K562 (cell line): ENCODE data around the gene ANK2. TPM values are rescaled to one million over a fixed set of nuclear protein-coding genes. Genes with fewer than 3 reads are reported as not detected.

Experiments used
- ATAC-seq: fragments of 200-7000 bp; cut with Tn5 transposase; 3 replicates; pipeline ENCODE4 v1.9.1; 2020; ENCODE audit warnings: moderate library complexity
- BruUV-seq: library from RNA; stranded (reverse); fragments of 400-500 nt; replicated peaks from 2 replicates; lab custom pipeline; 2021; lab: Mats Ljungman, UMichigan
- CTCF ChIA-PET: fragments of 300-600 bp; formaldehyde crosslinking; extraction: SDS; loops from one replicate; lab custom pipeline; 2021; ENCODE audit warnings: low intra/inter-chr PET ratio; lab: Yijun Ruan, JAX
- POLR2A ChIA-PET: fragments of 300-600, 350-650 bp; sonication (Branson Sonifier 250); formaldehyde crosslinking; extraction: SDS; loops from one replicate; lab custom pipeline; 2021; ENCODE audit warnings: antibody characterized with exemption, inconsistent platforms; lab: Yijun Ruan, JAX
- DNase-seq, 4 experiments: peaks; one replicate each; pipeline versions ENCODE4 v3.0.0 to v3.0.0-alpha.2; 2011 to 2018; ENCODE audit warnings: low spot score in 3 of 4, mixed read lengths in 3 of 4; ENCODE audit errors: extremely low read depth in 1 of 4
- FAIRE-seq: peaks from 2 replicates; lab custom pipeline; 2011; peaks lifted over from hg19 to GRCh38; lab: Jason Lieb, UNC
- H2AFZ ChIP-seq: 2 replicates; pipeline ENCODE4 v1.6.0; 2011; ENCODE audit warnings: low read depth, low read length, control low read depth, inconsistent platforms
- H3K27ac ChIP-seq: fragments of 200-600 bp; 3 replicates; pipeline ENCODE4 v1.8.0; 2011; ENCODE audit warnings: low read depth, mild to moderate bottlenecking, control low read depth, inconsistent platforms, low read length, moderate library complexity, mixed read lengths; ENCODE audit errors: extremely low read depth
- H3K27me3 ChIP-seq, 2 experiments: fragments of 300-600 bp in 1 of 2; 2 replicates in 1 of 2; 3 replicates in 1 of 2; pipeline versions ENCODE4 v1.6.0 to v1.8.0; 2011; ENCODE audit warnings: inconsistent platforms in 2 of 2, low read length in 2 of 2, mild to moderate bottlenecking in 1 of 2, mixed read lengths in 1 of 2, moderate library complexity in 1 of 2; ENCODE audit not compliant: control insufficient read depth in 2 of 2, insufficient read depth in 2 of 2
- H3K36me3 ChIP-seq: fragments of 300-600 bp; 3 replicates; pipeline ENCODE4 v1.8.0; 2011; ENCODE audit warnings: mild to moderate bottlenecking, low read length, inconsistent platforms; ENCODE audit not compliant: control insufficient read depth, insufficient read depth
- H3K4me1 ChIP-seq, 2 experiments: fragments of 200-600 bp in 1 of 2; replicated peaks in 1 of 2; 2 replicates in 1 of 2; 3 replicates in 1 of 2; pipeline versions ENCODE4 v1.5.1 to v1.8.0; 2011; ENCODE audit warnings: inconsistent platforms in 2 of 2, low read length in 2 of 2, mild to moderate bottlenecking in 1 of 2, mixed read lengths in 1 of 2, moderate library complexity in 1 of 2; ENCODE audit not compliant: control insufficient read depth in 2 of 2, insufficient read depth in 2 of 2
- H3K4me2 ChIP-seq: 2 replicates; pipeline ENCODE4 v1.6.1; 2011; ENCODE audit warnings: low read length, control low read depth, inconsistent platforms, mixed read lengths; ENCODE audit not compliant: insufficient read depth
- H3K4me3 ChIP-seq: fragments of 200-600 bp; sonication (generic), shearing (Covaris generic); 2 replicates; pipeline ENCODE4 v1.5.1; 2016; ENCODE audit warnings: control low read depth, inconsistent platforms
- H3K79me2 ChIP-seq: fragments of 200-600 bp; 3 replicates; pipeline ENCODE4 v1.8.0; 2011; ENCODE audit warnings: low read length, inconsistent platforms; ENCODE audit not compliant: control insufficient read depth, insufficient read depth
- H3K9ac ChIP-seq, 2 experiments: 2 replicates each; pipeline versions ENCODE4 v1.6.0 to v1.6.1; 2011; ENCODE audit warnings: low read depth in 2 of 2, low read length in 2 of 2, control low read depth in 1 of 2, inconsistent platforms in 1 of 2, mild to moderate bottlenecking in 1 of 2, mixed read lengths in 1 of 2; ENCODE audit not compliant: insufficient read depth in 1 of 2
- H3K9me1 ChIP-seq: one replicate; pipeline ENCODE4 v1.6.0; 2011; ENCODE audit warnings: inconsistent platforms, mild to moderate bottlenecking, low read length, moderate library complexity; ENCODE audit not compliant: control insufficient read depth, insufficient read depth
- H3K9me3 ChIP-seq: replicated peaks from 2 replicates; pipeline ENCODE4 v1.5.1; 2011; ENCODE audit warnings: low read depth, low read length, inconsistent platforms; ENCODE audit not compliant: control insufficient read depth, insufficient read depth
- H4K20me1 ChIP-seq: replicated peaks from 2 replicates; pipeline ENCODE4 v1.6.1; 2011; ENCODE audit warnings: low read length, inconsistent platforms, mixed read lengths; ENCODE audit not compliant: control insufficient read depth, insufficient read depth
- ARNT ChIP-seq, 2 experiments: fragments of 450-650 bp; IDR thresholded peaks; 2 replicates each; pipeline ENCODE4 v1.6.1; 2016; ENCODE audit warnings: mild to moderate bottlenecking in 1 of 2
- CHD2 ChIP-seq: IDR thresholded peaks from 2 replicates; pipeline ENCODE4 v1.6.1; 2011; ENCODE audit warnings: low read depth, low read length
- HDAC6 ChIP-seq: IDR thresholded peaks from 2 replicates; pipeline ENCODE4 v1.6.1; 2012; ENCODE audit warnings: low read depth, mild to moderate bottlenecking, control low read depth, inconsistent platforms, low read length, moderate library complexity
- HSF4 ChIP-seq: fragments of 250-450 bp; sonication (Bioruptor Pico); IDR thresholded peaks from 2 replicates; pipeline ENCODE4 v2.1.2; 2022; ENCODE audit warnings: mild to moderate bottlenecking, moderate library complexity, borderline replicate concordance
- KAT8 ChIP-seq: fragments of 450-650 bp; IDR thresholded peaks from 2 replicates; pipeline ENCODE4 v1.6.1; 2016; ENCODE audit warnings: low read depth, mild to moderate bottlenecking
- MEF2D ChIP-seq: conservative IDR thresholded peaks from 2 replicates; pipeline ENCODE4 v1.6.1; 2016; ENCODE audit warnings: low read depth, missing genetic modification characterization, missing compliant biosample characterization
- SP1 ChIP-seq: sonication (generic); formaldehyde crosslinking; IDR thresholded peaks from 2 replicates; pipeline ENCODE4 v1.8.1; 2022; ENCODE audit warnings: mild to moderate bottlenecking, missing genetic modification reagents
- SPI1 ChIP-seq: IDR thresholded peaks from 2 replicates; pipeline ENCODE4 v1.6.1; 2011; ENCODE audit warnings: low read depth, low read length, control low read depth, borderline replicate concordance
- STAT5B ChIP-seq: fragments of 250-450 bp; sonication (Bioruptor Pico); IDR thresholded peaks from 2 replicates; pipeline ENCODE4 v1.8.0; 2021; ENCODE audit warnings: mild to moderate bottlenecking, inconsistent platforms
- WHSC1 ChIP-seq: IDR thresholded peaks from one replicate; pipeline ENCODE4 v1.6.1; 2012; ENCODE audit warnings: low read length, control low read depth, inconsistent platforms
- XRCC4 ChIP-seq: IDR thresholded peaks from one replicate; pipeline ENCODE4 v1.6.1; 2011; ENCODE audit not compliant: insufficient read depth, insufficient read length; ENCODE audit errors: extremely low read depth
- ZBTB9 ChIP-seq: fragments of 450-650 bp; formaldehyde crosslinking; IDR thresholded peaks from 2 replicates; pipeline ENCODE4 v1.4.0; 2020; ENCODE audit warnings: mild to moderate bottlenecking, moderate library complexity
- WGBS: fragments of 100-300 bp; shearing (Covaris generic); methylation state at CpG from one replicate; pipeline ENCODE4 v1.1.6; 2016; ENCODE audit warnings: low coverage, mixed read lengths; ENCODE audit not compliant: insufficient coverage; ENCODE audit errors: missing lambda C conversion rate; 5-methylcytosine and 5-hydroxymethylcytosine counted together
- in situ Hi-C: fragments of 300-500 bp; cut with MboI; formaldehyde crosslinking; loops from 4 replicates; pipeline ENCODE4 v1.15.0; 2018; ENCODE audit warnings: inconsistent platforms, mixed read lengths
- intact Hi-C: fragments of 100-400 bp; cut with micrococcal nuclease; formaldehyde crosslinking; loops from 2 replicates; pipeline ENCODE4 v1.14.2; 2022
- polyA plus RNA-seq, 8 experiments: library from polyadenylated mRNA; depleted of rRNA in 4 of 8; stranded (reverse) in 5 of 8; unstranded in 3 of 8; fragments of >200 nt; fragmentation: Nextera tagmentation in 2 of 8; fragmentation: Illumina TruSeq in 1 of 8; extraction: Ambion mirVana in 2 of 8; extraction: Trizol in 1 of 8; gene quantifications; 2 replicates each; pipeline versions ENCODE4 v1.2.1 to v1.2.3, GENCODE V29; 2011 to 2014; ENCODE audit warnings: inconsistent platforms in 1 of 8, missing spikeins in 1 of 8
- total RNA-seq, 7 experiments: library from RNA; depleted of rRNA in 6 of 7; stranded (reverse); fragments of >200 nt in 6 of 7; fragmentation: Illumina TruSeq in 2 of 7; extraction: Trizol in 2 of 7; gene quantifications; 2 replicates each; pipeline versions ENCODE4 v1.2.1 to v1.2.3, GENCODE V29; 2011 to 2021; ENCODE audit warnings: low replicate concordance in 1 of 7
- TF ChIP-seq, protein P1 (sequence below), 3 experiments: IDR thresholded peaks in 2 of 3; conservative IDR thresholded peaks in 1 of 3; 2 replicates each; pipeline ENCODE4 v1.5.1; 2011 to 2012; ENCODE audit warnings: low read length in 3 of 3, mild to moderate bottlenecking in 3 of 3, control low read depth in 2 of 3, improper control_type of control experiment in 1 of 3, inconsistent platforms in 1 of 3, low read depth in 1 of 3, mixed read lengths in 1 of 3, moderate library complexity in 1 of 3; ENCODE audit not compliant: insufficient read depth in 2 of 3
- TF ChIP-seq, protein P2 (sequence below): fragments of 450-650 bp; IDR thresholded peaks from 2 replicates; pipeline ENCODE4 v1.6.1; 2016; ENCODE audit warnings: low read depth, mild to moderate bottlenecking, moderate library complexity

ANK2 gene
- total and polyA plus RNA-seq, 9 of the 15 experiments (the other 6 are each of a cell fraction or from before 2014, with no cell fraction given): 0.07 to 0.24 TPM; not detected in 7

GRCh38 chr4:113181289-113182007 is 132.0 kb downstream of the ANK2 start:
- no peak overlapping the region for H3K4me3 ChIP-seq
- no peaks in the 10 kb centered on the region for H4K20me1 ChIP-seq
- no peaks in the 10 kb centered on the region for H3K9me1 ChIP-seq
- DNase-seq (no peak), ATAC-seq (no peak), FAIRE-seq (no peak)
- H3K9ac ChIP-seq: no peak overlapping the region
- BruUV-seq: no TSS peak
- no peak overlapping the region for H3K27ac ChIP-seq
- CTCF ChIA-PET: no interaction called here
- no peaks in the 10 kb centered on the region for H3K79me2 ChIP-seq
- H3K9me3 ChIP-seq: no peaks in the 10 kb centered on the region
- H2AFZ ChIP-seq: no peak overlapping the region
- in situ Hi-C loops: no loop called here
- no peaks in the 10 kb centered on the region for H3K27me3 ChIP-seq
- intact Hi-C loops: no loop called here
- no peaks in the 10 kb centered on the region for H3K4me1 ChIP-seq
- H3K36me3 ChIP-seq: no peaks in the 10 kb centered on the region
- 0% methylated on average over 11 of the region's 11 CpGs for WGBS
- POLR2A ChIA-PET: no interaction called here
- no peak overlapping the region for H3K4me2 ChIP-seq
- TF ChIP-seq HSF4 (CRISPR knock-in tag) (no peak), MEF2D (tag) (no peak), SPI1 (no peak), KAT8 (no peak), WHSC1 (no peak), ZBTB9 (CRISPR knock-in tag) (no peak), STAT5B (CRISPR knock-in tag) (no peak), HDAC6 (no peak), XRCC4 (no peak), SP1 (CRISPR knock-in tag) (no peak), CHD2 (no peak), ARNT (IDR thresholded peaks at IDR 0.05) (no peak)
- TF ChIP-seq, protein P1, sequence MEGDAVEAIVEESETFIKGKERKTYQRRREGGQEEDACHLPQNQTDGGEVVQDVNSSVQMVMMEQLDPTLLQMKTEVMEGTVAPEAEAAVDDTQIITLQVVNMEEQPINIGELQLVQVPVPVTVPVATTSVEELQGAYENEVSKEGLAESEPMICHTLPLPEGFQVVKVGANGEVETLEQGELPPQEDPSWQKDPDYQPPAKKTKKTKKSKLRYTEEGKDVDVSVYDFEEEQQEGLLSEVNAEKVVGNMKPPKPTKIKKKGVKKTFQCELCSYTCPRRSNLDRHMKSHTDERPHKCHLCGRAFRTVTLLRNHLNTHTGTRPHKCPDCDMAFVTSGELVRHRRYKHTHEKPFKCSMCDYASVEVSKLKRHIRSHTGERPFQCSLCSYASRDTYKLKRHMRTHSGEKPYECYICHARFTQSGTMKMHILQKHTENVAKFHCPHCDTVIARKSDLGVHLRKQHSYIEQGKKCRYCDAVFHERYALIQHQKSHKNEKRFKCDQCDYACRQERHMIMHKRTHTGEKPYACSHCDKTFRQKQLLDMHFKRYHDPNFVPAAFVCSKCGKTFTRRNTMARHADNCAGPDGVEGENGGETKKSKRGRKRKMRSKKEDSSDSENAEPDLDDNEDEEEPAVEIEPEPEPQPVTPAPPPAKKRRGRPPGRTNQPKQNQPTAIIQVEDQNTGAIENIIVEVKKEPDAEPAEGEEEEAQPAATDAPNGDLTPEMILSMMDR (IDR thresholded peaks at IDR 0.05 in 2 of 3, conservative IDR thresholded peaks at IDR 0.05 in 1 of 3; ENCODE audit: insufficient read depth in 2 of 3, low read depth in 1 of 3, low read length in 3 of 3): no peak
- TF ChIP-seq, protein P2, sequence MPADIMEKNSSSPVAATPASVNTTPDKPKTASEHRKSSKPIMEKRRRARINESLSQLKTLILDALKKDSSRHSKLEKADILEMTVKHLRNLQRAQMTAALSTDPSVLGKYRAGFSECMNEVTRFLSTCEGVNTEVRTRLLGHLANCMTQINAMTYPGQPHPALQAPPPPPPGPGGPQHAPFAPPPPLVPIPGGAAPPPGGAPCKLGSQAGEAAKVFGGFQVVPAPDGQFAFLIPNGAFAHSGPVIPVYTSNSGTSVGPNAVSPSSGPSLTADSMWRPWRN: no peak
